Nucleus accumbens (tissue), 56 donors: ENCODE data around the gene EOMES.

ENCODE experiments used
- DNase-seq, 56 donors: peaks; one replicate each; lab custom pipeline; 2025; lab: John Stamatoyannopoulos, UW

The EOMES gene

DNA sequence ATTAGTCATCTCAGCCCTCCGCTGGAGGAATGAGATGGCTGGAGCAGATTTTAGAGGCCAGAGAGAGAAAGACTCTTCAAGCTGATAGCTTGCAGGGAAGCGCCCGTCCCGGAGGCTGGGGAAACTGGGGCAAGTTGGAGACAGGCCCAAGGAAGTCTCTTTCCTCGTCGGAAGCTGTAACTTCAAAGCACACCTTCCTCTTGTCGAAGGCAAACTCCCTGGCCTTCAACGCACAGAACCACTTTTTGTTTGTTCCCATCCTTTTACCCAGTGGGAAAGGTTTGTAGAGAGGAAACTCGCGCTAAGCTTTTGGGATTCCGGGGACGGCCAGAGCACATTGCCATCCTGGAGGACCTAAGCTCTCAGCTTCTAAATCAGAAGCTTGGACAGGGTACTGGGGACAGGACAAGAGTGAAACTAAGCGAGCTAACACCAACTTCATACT lies 900 bp upstream of the EOMES start:
- no peak for DNase-seq

DNA sequence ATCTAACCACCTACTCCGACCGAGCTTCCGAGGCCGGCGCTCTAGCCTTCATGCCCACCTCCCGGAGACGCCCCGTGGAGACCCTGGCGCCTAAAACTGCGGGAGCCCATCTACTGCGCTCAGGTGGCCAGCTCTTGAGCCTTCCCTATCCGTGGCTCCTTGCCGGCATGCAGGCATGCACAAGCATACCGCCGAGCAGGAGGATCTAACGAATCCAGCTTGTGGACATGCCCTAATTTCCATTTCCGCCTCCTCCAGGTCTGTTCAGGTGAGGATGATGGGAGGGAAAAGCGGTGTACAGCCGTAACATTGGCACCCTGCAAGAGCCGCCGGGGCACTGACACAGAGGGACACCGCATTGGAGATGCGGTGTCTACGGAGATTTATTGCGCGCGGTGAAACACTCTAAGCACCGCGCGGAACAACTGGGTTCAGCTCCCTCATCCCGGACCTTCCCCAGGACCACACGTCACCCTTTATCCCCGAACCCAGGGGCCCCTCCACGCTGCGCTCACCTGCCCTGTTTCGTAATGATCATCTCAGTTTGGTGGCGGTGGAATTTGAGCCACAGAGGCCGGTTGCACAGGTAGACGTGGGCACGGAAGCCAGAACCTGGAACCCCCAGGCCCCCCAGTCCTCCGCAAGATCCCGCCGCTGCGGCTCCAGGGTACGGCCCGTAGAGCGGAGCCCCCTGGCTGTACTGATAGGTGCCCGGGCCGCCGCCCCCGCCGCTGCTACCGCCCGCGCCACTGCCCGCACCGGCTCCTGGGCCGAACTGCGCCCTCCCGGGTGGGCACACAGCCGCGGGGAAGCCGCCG lies 1.0 kb downstream of the EOMES start:
- DNase-seq = no peak

GRCh38 chr3:27719314-27720003 lies 2.7 kb downstream of the EOMES start:
- DNase-seq = no peak

DNA sequence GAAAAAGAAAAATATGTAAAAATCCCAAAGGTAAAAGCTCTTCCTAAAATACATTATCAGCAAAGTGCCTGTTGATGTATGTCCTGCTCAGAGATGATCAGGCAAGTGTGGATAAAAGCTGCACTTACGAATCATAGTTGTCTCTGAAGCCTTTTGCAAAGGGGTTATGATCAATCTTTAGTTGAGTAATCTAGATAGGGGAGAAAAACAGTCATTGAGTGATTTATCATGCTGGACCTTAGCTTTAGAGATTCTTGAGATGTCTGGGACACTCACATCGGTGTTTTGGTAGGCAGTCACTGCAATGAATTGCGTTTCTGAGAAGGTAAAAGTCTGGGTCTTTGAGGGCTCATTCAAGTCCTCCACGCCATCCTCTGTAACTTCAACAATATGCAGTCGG lies 3.7 kb downstream of the EOMES start:
- DNase-seq = no peak

GRCh38 chr3:27717200-27717852 lies 4.8 kb downstream of the EOMES start:
- DNase-seq = no peak

DNA sequence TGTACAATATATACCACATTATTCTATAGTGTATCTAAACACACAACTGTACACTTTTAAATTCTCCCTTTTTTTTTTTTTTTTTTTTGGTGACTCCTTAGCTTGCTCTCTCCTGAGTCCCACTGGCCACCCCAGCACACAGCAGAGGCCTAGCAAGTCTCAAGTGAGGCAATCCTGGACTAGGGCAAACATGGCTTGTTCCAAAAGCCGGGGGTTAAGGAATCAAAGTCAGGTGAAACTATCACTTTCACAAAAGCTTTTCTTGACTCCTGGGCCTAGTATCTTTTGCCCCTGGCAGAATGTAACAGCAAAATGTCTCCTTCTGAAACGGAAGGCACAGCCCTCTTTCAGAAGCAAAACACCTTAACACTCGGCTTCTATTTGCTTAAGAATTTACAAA lies 5.8 kb downstream of the EOMES start:
- DNase-seq = no peak

GRCh38 chr3:27715863-27716262 lies 6.3 kb downstream of the EOMES start:
- DNase-seq = no peak

- DNase-seq = no peak
Measured at GRCh38 chr3:27715454-27715806, 6.7 kb downstream of the EOMES start.

GRCh38 chr3:27714692-27715453 lies 7.2 kb downstream of the EOMES start:
- no peak for DNase-seq

DNA sequence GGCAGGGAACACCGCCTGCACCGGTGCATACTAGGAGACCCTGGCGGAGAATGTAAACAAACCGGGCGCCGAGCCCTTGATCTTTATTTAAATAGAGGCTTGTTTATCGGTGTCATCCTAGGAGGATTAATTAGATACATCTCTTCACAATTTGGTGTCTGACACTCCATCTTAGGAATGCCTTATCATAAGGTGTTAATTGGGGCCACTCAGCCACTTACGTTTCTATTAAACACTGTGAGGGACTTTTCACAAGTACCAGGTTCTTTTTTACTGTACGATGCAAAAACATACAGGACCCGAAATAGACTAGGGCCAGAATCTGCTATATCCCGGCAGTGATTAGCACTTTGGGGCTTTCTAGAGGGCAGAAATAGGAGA lies 8.0 kb downstream of the EOMES start:
- no peak for DNase-seq

DNA sequence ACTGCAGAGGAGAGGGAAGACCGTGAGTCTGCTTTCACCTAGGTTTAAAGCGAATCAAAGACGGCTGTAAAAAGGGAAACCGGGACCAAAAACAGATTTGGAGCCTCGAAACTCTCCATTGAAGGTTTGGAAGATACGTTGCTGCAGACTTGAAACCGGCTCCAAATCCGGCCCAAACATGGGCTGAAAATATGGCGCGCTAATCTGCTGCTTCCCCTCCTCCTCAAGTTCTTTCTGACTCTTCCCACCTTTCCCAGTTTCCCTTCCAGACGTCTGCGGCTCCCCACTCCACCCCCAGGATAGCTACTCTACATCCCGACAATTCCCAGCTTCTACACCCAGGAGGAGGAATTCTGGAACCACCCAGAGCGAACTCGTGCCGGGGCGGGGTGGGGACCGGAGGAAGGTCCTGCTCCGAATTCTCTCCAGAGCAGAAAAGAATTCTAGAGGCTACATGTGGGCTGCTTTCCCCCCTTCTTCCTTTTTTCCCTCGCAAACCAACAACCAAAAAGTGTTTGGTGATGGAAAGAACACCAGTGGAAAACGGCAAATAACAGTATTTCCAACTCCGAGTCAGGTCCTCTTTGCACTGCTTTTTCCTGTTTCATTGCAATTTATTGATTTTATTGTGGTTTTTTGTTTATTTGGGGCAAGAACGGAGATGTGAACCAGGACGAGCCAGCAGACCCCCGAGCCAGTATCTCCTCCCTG lies 8.5 kb downstream of the EOMES start:
- no peak for DNase-seq

DNA sequence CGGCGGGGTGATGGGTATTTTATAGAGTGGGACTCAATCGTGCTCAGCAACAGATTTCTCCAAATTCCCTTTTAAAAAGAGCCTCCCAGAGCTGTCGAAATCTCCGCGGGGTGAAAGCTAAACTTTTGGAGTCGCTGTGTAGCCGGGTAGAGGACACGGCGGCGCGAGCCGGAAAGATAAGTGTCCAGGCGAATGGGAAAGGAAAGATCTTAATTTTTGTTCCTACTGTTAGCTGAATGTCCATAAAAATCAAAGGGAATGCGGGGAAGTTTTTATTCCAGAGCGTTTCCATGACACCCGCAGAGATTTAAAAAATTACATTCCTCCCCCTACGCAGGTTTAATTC lies 9.1 kb downstream of the EOMES start:
- no peak for DNase-seq

DNA sequence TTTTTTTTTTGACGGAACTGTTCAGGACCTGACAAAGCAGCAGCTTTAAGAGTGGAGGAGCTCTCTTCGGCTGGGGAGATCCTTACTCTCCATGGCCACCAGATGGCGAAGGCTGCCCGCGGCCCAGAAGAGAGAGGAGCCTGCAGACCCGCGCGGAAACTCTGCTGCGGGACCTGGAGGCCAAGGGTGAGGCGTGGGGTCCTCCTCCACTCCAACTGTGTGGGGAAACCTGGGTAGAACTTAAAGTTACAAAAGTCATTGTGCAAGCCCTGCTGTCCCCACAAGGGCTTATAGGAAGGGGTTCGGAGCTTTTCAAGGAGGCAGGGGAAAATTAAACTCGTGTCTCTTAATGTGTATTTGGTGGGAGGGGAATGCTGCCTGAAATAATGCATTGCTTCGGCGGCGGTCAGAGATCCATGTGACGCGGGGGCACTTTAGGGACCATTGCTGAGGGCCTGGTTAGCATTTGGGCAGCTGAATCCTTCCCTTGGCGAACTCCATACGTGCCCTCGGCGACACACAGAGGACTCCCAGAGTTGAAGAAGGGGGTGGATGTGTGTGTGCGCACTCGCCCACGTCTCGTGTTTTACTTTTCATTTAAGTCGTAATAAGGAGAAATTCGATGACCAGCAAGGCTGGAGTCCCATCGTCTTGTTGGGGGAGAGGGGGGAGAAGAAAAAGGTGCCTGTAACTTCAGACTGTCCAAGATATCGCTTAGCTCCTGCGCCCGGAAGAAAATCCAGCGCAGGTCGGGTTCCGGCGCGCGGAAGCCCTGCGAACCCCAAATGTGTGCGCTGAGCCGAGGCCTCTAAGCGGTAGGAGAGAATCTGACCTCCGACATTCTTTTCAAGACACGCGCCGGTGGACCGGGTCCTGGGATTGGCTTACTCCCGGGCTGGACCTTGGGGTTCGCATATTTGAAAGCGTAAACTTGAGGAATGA lies 9.7 kb downstream of the EOMES start:
- peak in 47 of 56 donors; percentile 10 to 81 (median 35) for DNase-seq

GRCh38 chr3:27708250-27708649 lies 13.9 kb downstream of the EOMES start:
- no peak for DNase-seq

DNA sequence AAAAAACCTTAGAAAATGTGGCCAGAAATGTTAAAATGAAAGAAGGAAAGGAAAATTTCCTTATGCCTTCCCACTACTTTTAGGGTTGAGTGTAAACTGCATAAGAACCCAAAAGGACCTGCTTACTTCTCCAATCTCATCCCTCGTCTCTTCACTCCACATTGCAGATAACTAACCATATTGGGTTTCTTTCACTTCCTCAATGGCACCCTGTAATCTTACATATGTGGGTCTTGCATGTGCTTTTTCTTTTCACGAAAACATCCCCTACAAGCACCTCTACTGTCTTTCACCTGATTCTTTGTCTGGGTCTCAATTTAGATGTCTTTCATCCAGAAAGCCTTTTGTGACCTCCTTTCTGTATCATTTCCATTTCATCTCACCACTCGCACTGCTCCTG lies 23.1 kb downstream of the EOMES start:
- DNase-seq = no peak

DNA sequence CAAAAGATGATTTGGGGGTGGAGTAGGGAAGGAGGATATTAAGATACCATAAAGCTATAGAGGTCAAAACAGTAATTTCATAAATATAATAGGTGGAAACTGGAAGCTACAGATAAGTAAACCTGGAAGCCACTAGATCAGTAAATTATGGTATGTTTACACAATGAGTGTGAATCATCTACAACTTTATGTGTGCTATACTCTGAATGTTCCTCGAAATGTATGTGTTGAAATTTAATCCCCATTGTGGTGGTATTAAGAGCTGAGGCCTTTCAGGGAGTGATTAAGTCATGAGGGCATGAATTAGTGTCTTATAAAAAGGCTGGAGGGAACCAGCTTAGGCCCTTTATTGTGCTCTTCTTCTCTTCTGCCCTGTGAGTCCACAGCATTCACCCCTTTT lies 25.2 kb downstream of the EOMES start:
- DNase-seq = no peak

- DNase-seq = no peak
Measured at GRCh38 chr3:27695636-27696035, 26.5 kb downstream of the EOMES start.

- no peak for DNase-seq
Measured at GRCh38 chr3:27688053-27688452, 34.1 kb downstream of the EOMES start.

DNA sequence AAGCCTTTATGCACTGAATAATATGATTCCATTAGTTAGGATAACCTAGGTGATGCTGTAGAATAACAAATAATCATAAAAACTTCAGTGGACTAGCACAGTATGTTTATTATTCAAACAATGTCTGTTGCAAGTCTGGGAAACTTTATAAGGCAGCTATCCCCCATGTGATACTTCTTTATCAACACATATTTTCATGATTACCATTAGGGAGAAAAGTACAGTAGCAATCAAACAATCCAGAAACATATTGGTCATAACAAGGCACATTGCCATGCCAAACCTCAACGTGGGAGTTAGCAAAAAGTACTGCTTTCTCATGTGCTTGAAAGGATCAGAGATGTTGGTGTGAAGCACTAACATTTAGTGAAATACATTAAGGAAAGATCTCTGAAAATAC lies 35.5 kb downstream of the EOMES start:
- no peak for DNase-seq
